Endometrium (tissue), 2 donors: ENCODE measurements around the gene N4BP2L2.
"Not testable (repeated sequence)": the region's sequence is repeated elsewhere in the genome, so short reads cannot be mapped to it uniquely, and the experiment has no call there.

Source experiments
- FAIRE-seq: peaks from 2 replicates; lab custom pipeline; 2012; peaks lifted over from hg19 to GRCh38; lab: Jason Lieb, UNC
- donor health status: control.
- donor health status: control.

N4BP2L2 gene

DNA sequence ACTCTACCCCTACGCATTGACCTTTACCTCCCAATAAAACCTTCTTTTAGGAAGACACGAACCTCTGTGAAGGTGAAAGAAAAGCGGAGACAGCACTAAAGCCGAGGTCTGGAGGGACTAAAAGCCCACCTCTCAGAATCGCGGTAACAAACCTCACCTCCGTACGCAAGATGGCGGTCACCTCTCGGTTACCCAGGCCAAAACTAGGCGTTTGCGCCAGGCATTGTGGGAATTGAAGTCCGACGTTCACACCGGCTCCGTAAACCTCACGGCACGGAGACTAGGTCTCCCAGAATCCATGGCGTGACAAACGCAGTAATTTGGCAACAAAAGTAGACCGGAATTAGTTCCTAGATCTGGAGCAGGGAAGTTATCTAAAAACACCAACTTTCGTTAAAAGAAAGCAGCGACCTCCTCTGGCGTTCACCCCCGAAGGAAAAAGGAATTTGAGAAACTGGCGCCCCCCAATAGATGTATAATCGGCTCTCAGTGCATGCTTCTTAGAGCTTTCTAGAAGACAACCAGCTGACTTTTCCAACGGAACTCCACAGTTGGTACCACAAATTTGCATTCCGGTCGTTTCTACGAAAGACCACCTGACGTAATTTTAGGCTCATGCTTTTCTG, at the start of gene N4BP2L2:
N4BP2L2 (minus strand) TSS at position 175 of the 626 bp plus-strand sequence. CDS start 1,768 bp downstream, outside the sequence.
- peak; percentile 99 for FAIRE-seq

- peak; percentile 35 for FAIRE-seq
Observed at GRCh38 chr13:32587811-32588170, 49.2 kb upstream of the N4BP2L2 start.

GRCh38 chr13:32587011-32587810, 48.6 kb upstream of the N4BP2L2 start:
- no peak for FAIRE-seq

GRCh38 chr13:32586080-32586900, 47.7 kb upstream of the N4BP2L2 start, which contains the start of gene PDS5B:
Gene PDS5B (plus strand): TSS chr13:32586452. CDS start chr13:32648773, 62,321 bp downstream.
- FAIRE-seq, result no peak

- FAIRE-seq, result peak; percentile 54
Observed at GRCh38 chr13:32585550-32586079, 47.0 kb upstream of the N4BP2L2 start.

GRCh38 chr13:32582991-32583390, 44.4 kb upstream of the N4BP2L2 start:
- FAIRE-seq, result no peak

DNA sequence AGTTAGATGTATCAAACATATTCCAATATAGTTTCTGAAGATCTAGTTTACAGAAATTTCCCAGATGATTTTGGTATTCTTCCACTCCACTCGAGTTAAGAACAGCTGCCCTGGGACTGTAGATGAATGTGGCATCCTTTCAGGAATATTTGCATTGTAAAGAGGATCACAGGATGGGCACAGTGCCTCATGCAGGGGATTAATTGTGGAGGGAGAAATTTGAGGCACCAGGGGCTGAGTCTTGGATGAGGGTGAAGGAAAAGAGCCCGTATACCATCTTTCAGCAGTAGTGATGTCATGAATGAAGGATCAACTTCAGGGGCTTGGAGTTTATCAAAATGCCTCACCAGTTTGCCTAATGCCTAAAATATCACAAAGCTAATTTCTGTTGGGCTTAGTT, 43.7 kb upstream of the N4BP2L2 start:
- no peak for FAIRE-seq

DNA sequence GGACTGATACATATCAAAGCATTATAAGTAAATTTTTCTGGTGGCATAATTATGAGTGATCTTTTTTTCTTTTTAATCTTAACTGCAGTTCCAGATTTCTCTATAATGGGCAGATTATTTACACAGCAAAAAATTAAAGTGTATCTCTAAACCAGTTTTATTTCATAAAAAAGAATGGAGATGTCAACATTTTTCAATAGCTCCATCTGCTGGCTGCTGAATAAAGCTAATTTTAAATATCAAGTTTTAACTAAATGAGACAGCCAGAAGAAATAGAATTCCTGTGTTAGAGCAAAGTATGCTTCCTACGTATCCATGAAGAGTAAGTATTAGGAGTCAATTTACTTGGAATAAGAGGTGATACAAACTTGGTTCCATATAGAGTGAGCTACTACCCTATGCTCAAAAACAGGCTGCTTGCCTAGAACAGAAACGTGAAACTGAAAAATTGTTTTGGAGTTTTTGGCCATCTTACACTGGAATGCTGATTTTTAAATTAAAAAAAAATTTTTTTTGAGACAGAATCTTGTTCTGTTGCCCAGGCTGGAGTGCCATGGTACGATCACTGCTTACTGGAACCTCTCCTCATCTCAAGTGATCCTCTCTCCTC, 42.7 kb upstream of the N4BP2L2 start:
- peak; percentile 95 for FAIRE-seq

- FAIRE-seq, result no peak
Observed at GRCh38 chr13:32577032-32577431, 38.4 kb upstream of the N4BP2L2 start.

DNA sequence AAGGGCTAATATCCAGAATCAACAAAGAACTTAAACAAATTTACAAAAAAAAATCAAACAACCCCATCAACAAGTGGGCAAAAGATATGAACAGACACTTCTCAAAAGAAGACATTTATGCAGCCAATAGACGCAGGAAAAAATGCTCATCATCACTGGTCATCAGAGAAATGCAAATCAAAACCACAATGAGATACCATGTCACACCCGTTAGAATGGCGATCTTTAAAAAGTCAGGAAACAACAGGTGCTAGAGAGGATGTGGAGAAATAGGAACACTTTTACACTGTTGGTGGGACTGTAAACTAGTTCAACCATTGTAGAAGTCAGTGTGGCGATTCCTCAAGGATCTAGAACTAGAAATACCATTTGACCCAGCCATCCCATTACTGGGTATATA, 37.1 kb upstream of the N4BP2L2 start:
- FAIRE-seq, result not testable (repeated sequence)

- FAIRE-seq, result not testable (repeated sequence)
Observed at GRCh38 chr13:32560842-32561241, 22.2 kb upstream of the N4BP2L2 start.

- no peak for FAIRE-seq
Observed at GRCh38 chr13:32555613-32556012, 17.0 kb upstream of the N4BP2L2 start.

DNA sequence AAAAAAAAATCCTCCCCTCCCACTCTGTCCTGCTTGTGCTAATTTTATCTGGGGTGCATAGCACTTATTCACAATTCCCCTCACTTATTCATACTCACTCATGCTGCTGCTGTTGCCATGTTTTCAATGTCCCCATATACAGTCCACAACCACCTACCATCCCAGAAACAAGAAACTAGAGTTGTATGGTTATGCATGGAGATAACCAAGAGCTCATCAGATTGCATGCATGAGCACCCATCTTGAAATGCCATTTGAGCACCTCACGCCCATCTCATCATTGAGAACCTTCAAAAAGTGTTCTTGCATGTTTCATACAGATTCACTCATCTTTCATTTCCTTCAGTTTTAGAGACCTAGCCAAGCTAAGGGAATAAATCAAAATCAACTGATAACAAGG, 15.1 kb upstream of the N4BP2L2 start:
- no peak for FAIRE-seq

DNA sequence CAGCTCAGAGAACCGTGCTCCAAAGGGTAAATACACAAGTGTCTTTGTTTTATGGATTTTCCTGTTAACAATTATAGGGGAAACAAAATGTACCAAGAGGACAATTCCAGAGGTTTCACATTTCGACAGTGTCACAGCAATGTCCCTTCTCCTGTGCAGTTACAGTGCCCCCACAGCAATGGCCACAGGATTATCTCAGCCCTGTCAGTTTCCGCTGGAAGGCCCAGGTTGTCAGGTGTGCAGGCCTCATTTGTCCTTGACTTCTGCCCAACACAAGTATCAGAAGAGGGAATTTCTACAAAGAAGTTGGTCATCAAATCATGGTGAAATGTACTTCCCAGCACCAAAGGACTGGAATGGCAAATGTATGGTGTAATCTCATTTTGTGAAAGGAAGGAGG, 11.2 kb upstream of the N4BP2L2 start:
- no peak for FAIRE-seq

- no peak for FAIRE-seq
Observed at GRCh38 chr13:32548837-32549236, 10.2 kb upstream of the N4BP2L2 start.

GRCh38 chr13:32545083-32545482, 6.5 kb upstream of the N4BP2L2 start:
- no peak for FAIRE-seq

DNA sequence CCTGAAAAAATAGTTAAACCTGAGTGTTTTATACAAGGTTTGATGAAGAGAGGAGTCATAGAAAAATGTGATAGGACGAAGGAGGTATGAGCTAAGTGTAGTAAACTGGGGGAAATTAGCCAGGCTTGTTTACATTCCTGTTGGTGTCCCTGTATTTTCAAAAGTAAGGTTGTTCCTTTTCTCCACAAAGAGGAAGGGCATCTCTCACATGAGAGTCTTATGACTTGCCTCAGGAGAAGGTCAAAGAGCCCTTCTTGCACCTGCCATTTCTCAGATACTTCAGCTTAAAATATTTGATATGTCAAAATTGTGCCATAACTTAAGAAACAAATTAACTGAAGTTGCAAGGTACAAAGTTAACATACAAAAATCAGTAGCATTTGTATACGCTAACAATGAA, 3.6 kb upstream of the N4BP2L2 start:
- FAIRE-seq, result no peak

GRCh38 chr13:32538143-32538620, 413 bp downstream of the N4BP2L2 start:
- FAIRE-seq, result no peak

DNA sequence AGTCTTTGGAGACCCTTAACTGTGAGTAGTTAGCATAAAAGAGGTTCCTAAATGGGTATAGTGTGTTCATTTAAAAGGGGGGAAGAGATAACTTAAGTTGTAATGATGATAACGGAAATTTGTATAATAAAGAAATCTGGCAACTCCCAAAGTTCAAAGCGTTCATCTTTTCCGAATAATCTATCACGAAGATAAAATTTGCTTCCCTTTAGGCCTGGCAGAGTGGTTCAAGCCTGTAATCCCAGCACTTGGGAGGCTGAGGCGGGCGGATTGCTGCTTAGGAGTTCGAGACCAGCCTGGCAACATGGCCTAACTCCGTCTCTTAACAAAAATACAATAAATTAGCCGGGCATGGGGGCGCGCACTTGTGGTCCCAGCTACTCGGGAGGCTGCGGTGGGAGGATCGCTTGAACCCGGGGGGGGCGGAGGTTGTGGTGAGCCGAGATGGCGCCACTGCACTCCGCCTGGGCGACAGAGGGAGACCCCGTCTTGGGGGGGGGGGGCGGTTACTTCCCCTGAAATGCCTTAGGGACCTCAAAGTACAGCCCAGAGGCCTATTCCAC, 934 bp downstream of the N4BP2L2 start:
- no peak for FAIRE-seq

- no peak for FAIRE-seq
Observed at GRCh38 chr13:32535748-32536147, 2.8 kb downstream of the N4BP2L2 start.

DNA sequence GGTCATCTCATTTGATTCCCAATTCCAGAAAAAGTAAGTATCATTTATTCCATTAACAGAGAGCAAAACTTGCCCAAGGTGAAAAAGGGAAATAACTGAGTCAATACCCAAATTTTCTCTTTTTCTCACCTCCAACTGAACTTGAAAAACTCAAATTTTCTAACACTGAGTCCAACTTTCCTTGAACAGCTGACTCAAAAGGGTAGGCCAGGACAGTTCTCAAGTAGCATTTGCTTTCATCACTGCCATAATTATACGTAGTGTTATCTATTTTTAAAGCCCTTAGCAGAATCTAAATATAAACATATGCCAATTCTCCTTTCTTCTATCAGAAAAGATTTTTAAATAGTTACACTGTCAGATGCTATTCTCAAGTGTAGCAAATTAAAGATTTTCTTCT, 3.5 kb downstream of the N4BP2L2 start:
- FAIRE-seq, result no peak

DNA sequence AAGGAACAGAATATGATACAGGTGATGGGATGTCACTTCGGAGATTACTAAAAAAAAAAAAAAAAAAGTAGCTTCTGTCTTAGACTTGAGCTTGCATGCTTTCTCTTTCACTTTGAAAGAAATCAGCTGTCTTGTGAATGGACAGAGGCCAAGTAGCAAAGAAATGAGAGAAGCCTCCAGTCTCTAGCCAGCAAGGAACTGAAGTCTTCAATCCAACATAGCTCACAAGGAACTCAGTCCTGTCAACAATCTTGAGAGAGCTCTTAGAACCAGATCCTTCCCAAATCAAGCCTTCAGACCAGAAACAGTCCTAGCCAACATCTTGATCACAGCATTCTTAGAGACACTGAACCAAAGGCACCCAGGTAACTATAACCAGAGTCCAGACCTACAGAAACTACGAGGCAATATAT, 7.7 kb downstream of the N4BP2L2 start:
- FAIRE-seq, result no peak
